Smooth muscle cell (in vitro differentiated cells): ENCODE results near the gene DTX1. TPM values are rescaled to one million over a fixed set of nuclear protein-coding genes. Genes with fewer than 3 reads are reported as not detected.
"Not testable (repeated sequence)": the region's sequence is repeated elsewhere in the genome, so short reads cannot be mapped to it uniquely, and the experiment has no call there.

ENCODE experiments used
- DNase-seq: peaks from one replicate; lab custom pipeline; 2025; ENCODE audit not compliant: unreplicated experiment; lab: John Stamatoyannopoulos, UW
- H2AFZ ChIP-seq: fragments of 200-600 bp; sonication (generic); 2 replicates; pipeline ENCODE4 v1.6.0; 2016; ENCODE audit warnings: antibody characterized with exemption, low read depth, mild to moderate bottlenecking
- H3F3A ChIP-seq: fragments of 200-600 bp; sonication (generic); 2 replicates; pipeline ENCODE4 v1.6.0; 2017; ENCODE audit warnings: antibody characterized with exemption, low read depth
- H3K27ac ChIP-seq: fragments of 200-600 bp; sonication (generic); 2 replicates; pipeline ENCODE4 v1.5.1; 2016; ENCODE audit warnings: low read depth, mild to moderate bottlenecking
- H3K27me3 ChIP-seq: fragments of 200-600 bp; sonication (generic); 2 replicates; pipeline ENCODE4 v1.6.1; 2016; ENCODE audit warnings: low read depth, mild to moderate bottlenecking
- H3K36me3 ChIP-seq: fragments of 200-600 bp; sonication (generic); 2 replicates; pipeline ENCODE4 v1.5.1; 2016; ENCODE audit warnings: low read depth
- H3K4me1 ChIP-seq: fragments of 200-600 bp; sonication (generic); 2 replicates; pipeline ENCODE4 v1.5.1; 2016; ENCODE audit warnings: low read depth
- H3K4me2 ChIP-seq: fragments of 200-600 bp; sonication (generic); 2 replicates; pipeline ENCODE4 v1.6.0; 2016; ENCODE audit warnings: mild to moderate bottlenecking
- H3K4me3 ChIP-seq: fragments of 200-600 bp; sonication (generic); 2 replicates; pipeline ENCODE4 v1.5.1; 2016; ENCODE audit warnings: mild to moderate bottlenecking
- H3K79me2 ChIP-seq: fragments of 200-600 bp; sonication (generic); 2 replicates; pipeline ENCODE4 v1.6.0; 2016; ENCODE audit warnings: low read depth, mild to moderate bottlenecking
- H3K9ac ChIP-seq: fragments of 200-600 bp; sonication (generic); 2 replicates; pipeline ENCODE4 v1.6.0; 2016; ENCODE audit warnings: low read depth
- H3K9me3 ChIP-seq: fragments of 200-600 bp; sonication (generic); replicated peaks from 2 replicates; pipeline ENCODE4 v1.5.1; 2016; ENCODE audit warnings: low read depth
- H4K20me1 ChIP-seq: fragments of 200-600 bp; sonication (generic); 2 replicates; pipeline ENCODE4 v1.6.0; 2016; ENCODE audit warnings: low read depth
- WGBS: methylation state at CpG from one replicate; pipeline ENCODE4 v1.1.7; 2016; ENCODE audit warnings: low lambda C conversion rate; 5-methylcytosine and 5-hydroxymethylcytosine counted together
- polyA plus RNA-seq: library from polyadenylated mRNA; unstranded; fragments of >200 nt; fragmentation: Nextera tagmentation; extraction: Ambion mirVana; gene quantifications from 2 replicates; pipeline ENCODE4 v1.2.1, GENCODE V29; 2016
- total RNA-seq: library from RNA; depleted of rRNA; stranded (reverse); fragments of >200 nt; gene quantifications from 2 replicates; pipeline ENCODE4 v1.2.3, GENCODE V29; 2014
- TF ChIP-seq, protein P1 (sequence below): fragments of 200-600 bp; sonication (generic); IDR thresholded peaks from 2 replicates; pipeline ENCODE4 v1.5.1; 2017; ENCODE audit warnings: borderline replicate concordance, mild to moderate bottlenecking, antibody characterized with exemption; ENCODE audit not compliant: insufficient read depth, poor library complexity, severe bottlenecking

Gene DTX1
- total and polyA plus RNA-seq, 2 experiments from 2014 or later = 0.09 to 1.1 TPM

DNA sequence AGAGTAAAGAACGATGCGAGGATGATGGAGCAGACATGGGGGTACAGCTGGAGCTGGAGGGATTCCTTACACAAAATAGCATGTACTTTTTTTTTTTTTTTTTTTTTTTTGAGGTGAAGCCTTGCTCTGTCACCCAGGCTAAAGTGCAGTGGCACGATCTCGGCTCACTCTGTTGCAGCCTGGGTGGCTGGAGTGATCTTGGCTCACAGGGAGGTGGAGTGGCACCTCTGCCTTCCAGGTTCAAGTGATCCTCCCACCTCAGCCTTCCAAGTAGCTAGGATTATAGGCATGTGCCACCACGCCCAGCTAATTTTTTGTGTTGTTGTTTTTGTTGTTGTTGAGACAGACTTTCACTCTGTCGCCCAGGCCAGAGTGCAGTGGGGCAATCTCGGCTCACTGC, 84.2 kb downstream of the DTX1 start:
- Histone ChIP-seq H3K4me1 (no peaks in the 10 kb centered on the region), H3K9me3 (no peaks in the 10 kb centered on the region), H3K4me2 (no peak overlapping the region), H3K9ac (no peak overlapping the region), H3K27me3 (peaks cover 10% of the 10 kb centered on the region), H3K79me2 (no peaks in the 10 kb centered on the region), H3F3A (no peaks in the 10 kb centered on the region), H3K27ac (no peak overlapping the region), H4K20me1 (no peaks in the 10 kb centered on the region), H3K36me3 (no peaks in the 10 kb centered on the region), H3K4me3 (no peak overlapping the region), H2AFZ (no peak overlapping the region)
- WGBS = 97% methylated on average over 5 of the region's 7 CpGs
- DNase-seq = no peak
- TF ChIP-seq, protein P1, sequence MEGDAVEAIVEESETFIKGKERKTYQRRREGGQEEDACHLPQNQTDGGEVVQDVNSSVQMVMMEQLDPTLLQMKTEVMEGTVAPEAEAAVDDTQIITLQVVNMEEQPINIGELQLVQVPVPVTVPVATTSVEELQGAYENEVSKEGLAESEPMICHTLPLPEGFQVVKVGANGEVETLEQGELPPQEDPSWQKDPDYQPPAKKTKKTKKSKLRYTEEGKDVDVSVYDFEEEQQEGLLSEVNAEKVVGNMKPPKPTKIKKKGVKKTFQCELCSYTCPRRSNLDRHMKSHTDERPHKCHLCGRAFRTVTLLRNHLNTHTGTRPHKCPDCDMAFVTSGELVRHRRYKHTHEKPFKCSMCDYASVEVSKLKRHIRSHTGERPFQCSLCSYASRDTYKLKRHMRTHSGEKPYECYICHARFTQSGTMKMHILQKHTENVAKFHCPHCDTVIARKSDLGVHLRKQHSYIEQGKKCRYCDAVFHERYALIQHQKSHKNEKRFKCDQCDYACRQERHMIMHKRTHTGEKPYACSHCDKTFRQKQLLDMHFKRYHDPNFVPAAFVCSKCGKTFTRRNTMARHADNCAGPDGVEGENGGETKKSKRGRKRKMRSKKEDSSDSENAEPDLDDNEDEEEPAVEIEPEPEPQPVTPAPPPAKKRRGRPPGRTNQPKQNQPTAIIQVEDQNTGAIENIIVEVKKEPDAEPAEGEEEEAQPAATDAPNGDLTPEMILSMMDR = no peak

DNA sequence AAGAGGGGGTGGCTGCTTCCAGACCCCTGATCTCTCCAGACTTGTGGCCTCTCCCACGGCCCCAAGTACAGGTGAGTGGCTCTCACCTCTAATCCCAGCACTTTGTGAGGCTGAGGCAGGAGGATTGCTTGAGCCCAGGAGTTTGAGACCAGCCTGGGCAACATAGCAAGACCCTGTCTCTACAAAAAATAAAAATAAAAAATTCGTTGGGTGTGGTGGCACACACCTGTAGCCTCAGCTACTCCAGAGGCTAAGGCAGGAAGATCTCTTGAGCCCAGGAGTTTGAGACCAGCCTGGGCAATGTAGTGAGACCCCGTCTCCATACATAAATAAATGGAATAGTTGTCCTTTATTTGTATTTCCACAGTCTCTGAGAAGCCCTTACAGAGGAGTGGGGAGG, 85.2 kb downstream of the DTX1 start:
- H2AFZ ChIP-seq, H3K4me2 ChIP-seq, DNase-seq, H3K27me3 ChIP-seq, H3K9ac ChIP-seq, H3K27ac ChIP-seq, H3K79me2 ChIP-seq, H3F3A ChIP-seq, H3K4me1 ChIP-seq, H3K4me3 ChIP-seq, H3K36me3 ChIP-seq, H3K9me3 ChIP-seq, H4K20me1 ChIP-seq: not testable (repeated sequence)
- WGBS = 74% methylated on average over 3 of the region's 3 CpGs

DNA sequence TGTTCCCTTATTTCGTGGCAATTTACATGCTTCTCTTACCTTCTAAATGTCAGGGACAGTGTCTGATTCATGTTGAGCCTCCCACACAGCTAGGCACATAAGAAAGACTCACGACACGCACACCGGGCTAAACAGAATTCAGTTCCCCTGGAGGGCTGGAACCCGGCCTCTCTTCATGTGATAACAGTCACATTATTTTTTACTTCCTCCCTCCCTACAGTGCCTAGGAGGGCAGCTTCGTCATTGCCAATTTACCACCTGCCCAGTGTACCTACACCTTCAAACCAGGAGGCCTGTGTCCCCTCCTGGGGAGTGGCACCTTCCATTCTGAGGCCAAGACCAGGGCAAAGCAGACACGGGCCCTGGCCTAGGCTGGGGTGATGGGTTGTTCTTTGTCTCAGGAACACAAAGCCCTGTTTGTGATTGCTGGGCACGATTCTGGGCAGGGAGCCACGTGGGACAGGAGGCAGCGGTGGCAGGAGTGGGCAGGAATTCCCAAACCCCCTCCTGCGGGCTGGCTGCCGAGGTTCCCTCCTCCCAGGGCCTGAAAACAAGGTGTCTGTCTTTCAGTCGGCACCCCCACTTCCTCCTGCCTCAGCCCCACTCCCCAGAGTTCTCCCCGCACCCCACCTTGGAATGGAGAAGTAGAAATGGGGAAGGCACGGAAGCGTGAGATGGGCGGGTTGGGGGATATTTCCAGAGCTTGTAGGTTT, 85.8 kb downstream of the DTX1 start:
- Histone ChIP-seq H3K4me2 (no peak overlapping the region), H3K4me3 (no peak overlapping the region), H3K79me2 (no peaks in the 10 kb centered on the region), H3K4me1 (no peaks in the 10 kb centered on the region), H3F3A (no peaks in the 10 kb centered on the region), H3K27ac (no peak overlapping the region), H3K9me3 (no peaks in the 10 kb centered on the region), H4K20me1 (no peaks in the 10 kb centered on the region), H3K27me3 (no peaks in the 10 kb centered on the region), H2AFZ (no peak overlapping the region), H3K36me3 (no peaks in the 10 kb centered on the region), H3K9ac (no peak overlapping the region)
- TF ChIP-seq, protein P1 = no peak
- DNase-seq = no peak
- 84% methylated on average over 15 of the region's 17 CpGs for WGBS

DNA sequence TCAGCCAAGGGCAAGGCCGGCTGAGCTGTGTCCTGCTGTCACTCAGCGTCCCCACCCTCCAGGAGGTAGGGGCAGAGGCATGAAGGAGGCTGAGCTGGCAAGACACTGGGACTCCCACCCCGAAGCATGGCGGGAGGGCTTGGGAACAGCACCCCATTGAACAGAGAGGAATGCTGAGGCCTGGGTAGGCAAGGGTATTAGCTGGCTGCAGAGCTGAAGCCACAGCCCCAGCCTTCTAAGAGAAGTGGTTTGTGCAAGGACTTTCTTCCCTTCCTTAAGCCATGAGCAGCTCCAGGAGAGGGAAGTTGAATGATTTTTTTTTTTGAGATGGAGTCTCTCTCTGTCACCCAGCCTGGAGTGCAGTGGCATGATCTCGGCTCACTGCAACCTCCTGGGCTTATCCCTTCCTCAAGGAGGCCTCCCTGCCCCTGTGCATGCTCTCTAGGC, 86.4 kb downstream of the DTX1 start:
- Histone ChIP-seq H3K79me2 (no peaks in the 10 kb centered on the region), H3K4me3 (no peak overlapping the region), H3K4me1 (no peaks in the 10 kb centered on the region), H3K9ac (no peak overlapping the region), H3K27me3 (no peaks in the 10 kb centered on the region), H2AFZ (no peak overlapping the region), H3K27ac (no peak overlapping the region), H4K20me1 (no peaks in the 10 kb centered on the region), H3K36me3 (no peaks in the 10 kb centered on the region), H3K9me3 (no peaks in the 10 kb centered on the region), H3K4me2 (no peak overlapping the region), H3F3A (no peaks in the 10 kb centered on the region)
- TF ChIP-seq, protein P1 = no peak
- WGBS = 94% methylated on average over 5 of the region's 5 CpGs
- no peak for DNase-seq
